ENCODE results near the gene PRRT4. TPM values are rescaled to one million over a fixed set of nuclear protein-coding genes. Genes with fewer than 3 reads are reported as not detected.

Gene PRRT4
- total and polyA plus RNA-seq, 9 of the 15 experiments (the other 6 are each of a cell fraction or from before 2014, with no cell fraction given), result not detected

DNA sequence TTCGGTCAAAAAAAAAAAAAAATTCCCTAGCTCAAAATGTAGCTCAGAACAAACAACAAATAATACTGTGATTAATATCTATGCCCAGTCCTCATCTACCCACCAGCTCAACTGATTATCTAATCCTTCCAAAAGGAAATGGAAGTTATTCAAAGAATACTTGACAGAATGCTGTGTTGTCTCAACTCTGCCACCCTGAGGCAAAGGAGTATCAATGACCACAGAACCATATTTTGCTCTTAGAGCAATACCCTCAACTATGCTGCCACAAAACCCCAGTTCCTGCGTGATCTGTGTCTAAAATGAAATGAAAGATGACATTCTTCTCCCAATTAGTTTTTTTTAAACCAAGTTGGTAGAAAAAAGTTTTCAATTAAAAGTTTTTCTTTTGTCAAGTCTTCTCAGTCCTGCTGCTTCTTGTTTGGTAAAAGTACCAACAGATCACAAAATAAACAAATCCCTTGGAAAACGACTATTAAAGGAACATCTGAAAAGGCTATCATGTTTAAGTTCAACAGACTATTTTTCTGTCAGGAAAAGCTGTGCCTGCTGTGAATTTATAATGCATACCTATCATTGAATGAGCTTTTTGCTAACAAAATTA, 39.3 kb downstream of the PRRT4 start (continued):
- TF ChIP-seq, protein P1, sequence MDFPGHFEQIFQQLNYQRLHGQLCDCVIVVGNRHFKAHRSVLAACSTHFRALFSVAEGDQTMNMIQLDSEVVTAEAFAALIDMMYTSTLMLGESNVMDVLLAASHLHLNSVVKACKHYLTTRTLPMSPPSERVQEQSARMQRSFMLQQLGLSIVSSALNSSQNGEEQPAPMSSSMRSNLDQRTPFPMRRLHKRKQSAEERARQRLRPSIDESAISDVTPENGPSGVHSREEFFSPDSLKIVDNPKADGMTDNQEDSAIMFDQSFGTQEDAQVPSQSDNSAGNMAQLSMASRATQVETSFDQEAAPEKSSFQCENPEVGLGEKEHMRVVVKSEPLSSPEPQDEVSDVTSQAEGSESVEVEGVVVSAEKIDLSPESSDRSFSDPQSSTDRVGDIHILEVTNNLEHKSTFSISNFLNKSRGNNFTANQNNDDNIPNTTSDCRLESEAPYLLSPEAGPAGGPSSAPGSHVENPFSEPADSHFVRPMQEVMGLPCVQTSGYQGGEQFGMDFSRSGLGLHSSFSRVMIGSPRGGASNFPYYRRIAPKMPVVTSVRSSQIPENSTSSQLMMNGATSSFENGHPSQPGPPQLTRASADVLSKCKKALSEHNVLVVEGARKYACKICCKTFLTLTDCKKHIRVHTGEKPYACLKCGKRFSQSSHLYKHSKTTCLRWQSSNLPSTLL (IDR thresholded peaks at IDR 0.05), result no peak
- no peak for TF ChIP-seq SMARCA5 (IDR thresholded peaks at IDR 0.05)
- TF ChIP-seq SMARCA4 (IDR thresholded peaks at IDR 0.05), result 0 out of 2 replicates have a peak, but pooled peaks have one; percentile 25
- TF ChIP-seq GATAD2B (IDR thresholded peaks at IDR 0.05; ENCODE audit: borderline replicate concordance), result no peak
- no peak for TF ChIP-seq BCL6 (CRISPR knock-in tag; IDR thresholded peaks at IDR 0.05)
- TF ChIP-seq, protein P2, sequence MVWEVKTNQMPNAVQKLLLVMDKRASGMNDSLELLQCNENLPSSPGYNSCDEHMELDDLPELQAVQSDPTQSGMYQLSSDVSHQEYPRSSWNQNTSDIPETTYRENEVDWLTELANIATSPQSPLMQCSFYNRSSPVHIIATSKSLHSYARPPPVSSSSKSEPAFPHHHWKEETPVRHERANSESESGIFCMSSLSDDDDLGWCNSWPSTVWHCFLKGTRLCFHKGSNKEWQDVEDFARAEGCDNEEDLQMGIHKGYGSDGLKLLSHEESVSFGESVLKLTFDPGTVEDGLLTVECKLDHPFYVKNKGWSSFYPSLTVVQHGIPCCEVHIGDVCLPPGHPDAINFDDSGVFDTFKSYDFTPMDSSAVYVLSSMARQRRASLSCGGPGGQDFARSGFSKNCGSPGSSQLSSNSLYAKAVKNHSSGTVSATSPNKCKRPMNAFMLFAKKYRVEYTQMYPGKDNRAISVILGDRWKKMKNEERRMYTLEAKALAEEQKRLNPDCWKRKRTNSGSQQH (CRISPR knock-in tag; IDR thresholded peaks at IDR 0.05), result no peak
- TF ChIP-seq, protein P3, sequence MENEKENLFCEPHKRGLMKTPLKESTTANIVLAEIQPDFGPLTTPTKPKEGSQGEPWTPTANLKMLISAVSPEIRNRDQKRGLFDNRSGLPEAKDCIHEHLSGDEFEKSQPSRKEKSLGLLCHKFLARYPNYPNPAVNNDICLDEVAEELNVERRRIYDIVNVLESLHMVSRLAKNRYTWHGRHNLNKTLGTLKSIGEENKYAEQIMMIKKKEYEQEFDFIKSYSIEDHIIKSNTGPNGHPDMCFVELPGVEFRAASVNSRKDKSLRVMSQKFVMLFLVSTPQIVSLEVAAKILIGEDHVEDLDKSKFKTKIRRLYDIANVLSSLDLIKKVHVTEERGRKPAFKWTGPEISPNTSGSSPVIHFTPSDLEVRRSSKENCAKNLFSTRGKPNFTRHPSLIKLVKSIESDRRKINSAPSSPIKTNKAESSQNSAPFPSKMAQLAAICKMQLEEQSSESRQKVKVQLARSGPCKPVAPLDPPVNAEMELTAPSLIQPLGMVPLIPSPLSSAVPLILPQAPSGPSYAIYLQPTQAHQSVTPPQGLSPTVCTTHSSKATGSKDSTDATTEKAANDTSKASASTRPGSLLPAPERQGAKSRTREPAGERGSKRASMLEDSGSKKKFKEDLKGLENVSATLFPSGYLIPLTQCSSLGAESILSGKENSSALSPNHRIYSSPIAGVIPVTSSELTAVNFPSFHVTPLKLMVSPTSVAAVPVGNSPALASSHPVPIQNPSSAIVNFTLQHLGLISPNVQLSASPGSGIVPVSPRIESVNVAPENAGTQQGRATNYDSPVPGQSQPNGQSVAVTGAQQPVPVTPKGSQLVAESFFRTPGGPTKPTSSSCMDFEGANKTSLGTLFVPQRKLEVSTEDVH (IDR thresholded peaks at IDR 0.05; ENCODE audit: low read depth, partially characterized antibody), result no peak
- TF ChIP-seq ARNT (IDR thresholded peaks at IDR 0.05), result 0 out of 4 replicates have a peak, but pooled peaks of 1 of the 2 experiments have one; percentile 13
- no peak for TF ChIP-seq CHCHD3 (CRISPR knock-in tag; IDR thresholded peaks at IDR 0.05)
- TF ChIP-seq, protein P4, sequence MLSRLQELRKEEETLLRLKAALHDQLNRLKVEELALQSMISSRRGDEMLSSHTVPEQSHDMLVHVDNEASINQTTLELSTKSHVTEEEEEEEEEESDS (CRISPR knock-in tag; IDR thresholded peaks at IDR 0.05), result no peak
- TF ChIP-seq, protein P5, sequence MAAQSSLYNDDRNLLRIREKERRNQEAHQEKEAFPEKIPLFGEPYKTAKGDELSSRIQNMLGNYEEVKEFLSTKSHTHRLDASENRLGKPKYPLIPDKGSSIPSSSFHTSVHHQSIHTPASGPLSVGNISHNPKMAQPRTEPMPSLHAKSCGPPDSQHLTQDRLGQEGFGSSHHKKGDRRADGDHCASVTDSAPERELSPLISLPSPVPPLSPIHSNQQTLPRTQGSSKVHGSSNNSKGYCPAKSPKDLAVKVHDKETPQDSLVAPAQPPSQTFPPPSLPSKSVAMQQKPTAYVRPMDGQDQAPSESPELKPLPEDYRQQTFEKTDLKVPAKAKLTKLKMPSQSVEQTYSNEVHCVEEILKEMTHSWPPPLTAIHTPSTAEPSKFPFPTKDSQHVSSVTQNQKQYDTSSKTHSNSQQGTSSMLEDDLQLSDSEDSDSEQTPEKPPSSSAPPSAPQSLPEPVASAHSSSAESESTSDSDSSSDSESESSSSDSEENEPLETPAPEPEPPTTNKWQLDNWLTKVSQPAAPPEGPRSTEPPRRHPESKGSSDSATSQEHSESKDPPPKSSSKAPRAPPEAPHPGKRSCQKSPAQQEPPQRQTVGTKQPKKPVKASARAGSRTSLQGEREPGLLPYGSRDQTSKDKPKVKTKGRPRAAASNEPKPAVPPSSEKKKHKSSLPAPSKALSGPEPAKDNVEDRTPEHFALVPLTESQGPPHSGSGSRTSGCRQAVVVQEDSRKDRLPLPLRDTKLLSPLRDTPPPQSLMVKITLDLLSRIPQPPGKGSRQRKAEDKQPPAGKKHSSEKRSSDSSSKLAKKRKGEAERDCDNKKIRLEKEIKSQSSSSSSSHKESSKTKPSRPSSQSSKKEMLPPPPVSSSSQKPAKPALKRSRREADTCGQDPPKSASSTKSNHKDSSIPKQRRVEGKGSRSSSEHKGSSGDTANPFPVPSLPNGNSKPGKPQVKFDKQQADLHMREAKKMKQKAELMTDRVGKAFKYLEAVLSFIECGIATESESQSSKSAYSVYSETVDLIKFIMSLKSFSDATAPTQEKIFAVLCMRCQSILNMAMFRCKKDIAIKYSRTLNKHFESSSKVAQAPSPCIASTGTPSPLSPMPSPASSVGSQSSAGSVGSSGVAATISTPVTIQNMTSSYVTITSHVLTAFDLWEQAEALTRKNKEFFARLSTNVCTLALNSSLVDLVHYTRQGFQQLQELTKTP (IDR thresholded peaks at IDR 0.05; ENCODE audit: low read depth in 1 of 2, partially characterized antibody in 2 of 2), result no peak

Data from K562 (cell line).